Prostate gland (tissue), 2 donors: ENCODE measurements around the gene RSPH1.

Experiments used
- POLR2A ChIP-seq: fragments of 450-650 bp; IDR thresholded peaks from one replicate; pipeline ENCODE4 v1.6.1; 2016; ENCODE audit warnings: antibody characterized with exemption, mild to moderate bottlenecking
- POLR2AphosphoS5 ChIP-seq: sonication (generic); formaldehyde crosslinking; IDR thresholded peaks from one replicate; pipeline ENCODE4 v1.6.1; 2017; ENCODE audit warnings: antibody characterized with exemption
- TF ChIP-seq, protein P1 (sequence below), 4 experiments: fragments of 200-600 bp in 2 of 4; fragments of 450-650 bp in 2 of 4; sonication (generic) in 2 of 4; IDR thresholded peaks; 1 replicate in 3 of 4; 2 replicates in 1 of 4; pipeline ENCODE4 v1.5.1; 2016 to 2019; ENCODE audit warnings: antibody characterized with exemption in 4 of 4, mild to moderate bottlenecking in 2 of 4, moderate library complexity in 2 of 4

DNA sequence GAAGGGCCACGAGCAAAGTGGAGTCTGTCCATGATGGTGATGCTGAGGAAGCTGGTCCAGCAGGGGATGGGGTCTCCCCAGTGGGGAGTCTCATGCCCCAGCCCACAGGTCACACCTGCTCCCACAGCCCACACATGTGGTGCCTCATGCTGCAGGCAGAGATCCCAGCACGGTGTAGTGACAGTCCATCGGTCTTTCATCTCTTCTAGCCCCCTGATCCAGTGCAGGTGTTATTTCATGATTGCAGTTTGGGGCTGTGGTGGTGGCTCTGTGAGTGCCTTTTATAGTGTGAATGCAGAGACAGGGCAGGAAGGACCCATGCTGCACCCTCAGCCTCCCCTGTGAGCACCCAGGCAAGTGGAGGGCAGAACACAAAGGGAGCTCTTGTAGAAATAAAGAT lies 47.3 kb downstream of the RSPH1 start:
- TF ChIP-seq, protein P1, sequence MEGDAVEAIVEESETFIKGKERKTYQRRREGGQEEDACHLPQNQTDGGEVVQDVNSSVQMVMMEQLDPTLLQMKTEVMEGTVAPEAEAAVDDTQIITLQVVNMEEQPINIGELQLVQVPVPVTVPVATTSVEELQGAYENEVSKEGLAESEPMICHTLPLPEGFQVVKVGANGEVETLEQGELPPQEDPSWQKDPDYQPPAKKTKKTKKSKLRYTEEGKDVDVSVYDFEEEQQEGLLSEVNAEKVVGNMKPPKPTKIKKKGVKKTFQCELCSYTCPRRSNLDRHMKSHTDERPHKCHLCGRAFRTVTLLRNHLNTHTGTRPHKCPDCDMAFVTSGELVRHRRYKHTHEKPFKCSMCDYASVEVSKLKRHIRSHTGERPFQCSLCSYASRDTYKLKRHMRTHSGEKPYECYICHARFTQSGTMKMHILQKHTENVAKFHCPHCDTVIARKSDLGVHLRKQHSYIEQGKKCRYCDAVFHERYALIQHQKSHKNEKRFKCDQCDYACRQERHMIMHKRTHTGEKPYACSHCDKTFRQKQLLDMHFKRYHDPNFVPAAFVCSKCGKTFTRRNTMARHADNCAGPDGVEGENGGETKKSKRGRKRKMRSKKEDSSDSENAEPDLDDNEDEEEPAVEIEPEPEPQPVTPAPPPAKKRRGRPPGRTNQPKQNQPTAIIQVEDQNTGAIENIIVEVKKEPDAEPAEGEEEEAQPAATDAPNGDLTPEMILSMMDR (IDR thresholded peaks at IDR 0.05), result no peak
- TF ChIP-seq POLR2A, result no peak
- no peak for TF ChIP-seq POLR2AphosphoS5
